GM10266 (cell line): Measurements from ENCODE around the gene SLC25A39.

Source experiments
- DNase-seq: peaks from one replicate; pipeline ENCODE4 v3.0.0; 2012; ENCODE audit errors: extremely low spot score
- TF ChIP-seq, protein P1 (sequence below): IDR thresholded peaks from 2 replicates; pipeline ENCODE4 v1.5.1; 2012; ENCODE audit warnings: mild to moderate bottlenecking, low read depth; ENCODE audit not compliant: control insufficient read depth, insufficient read depth; ENCODE audit errors: missing control alignments

Gene SLC25A39

DNA sequence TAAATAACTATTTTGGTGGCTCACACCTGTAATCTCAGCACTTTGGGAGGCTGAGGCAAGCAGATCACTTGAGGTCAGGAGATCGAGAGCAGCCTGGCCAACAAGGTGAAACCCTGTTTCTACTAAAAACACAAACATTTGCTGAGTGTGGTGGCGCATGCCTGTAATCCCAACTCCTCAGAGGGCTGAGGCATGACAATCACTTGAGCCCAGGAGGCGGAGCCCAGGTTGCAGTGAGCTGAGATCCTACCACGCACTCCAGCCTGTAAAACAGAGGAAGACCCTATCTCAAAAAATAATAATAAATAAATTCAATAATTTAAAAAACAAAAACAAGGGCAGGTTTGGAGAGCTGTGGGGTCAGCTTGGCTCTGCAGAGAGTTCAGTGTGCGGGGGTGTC, 51.0 kb downstream of the SLC25A39 start:
- no peak for DNase-seq
- TF ChIP-seq, protein P1, sequence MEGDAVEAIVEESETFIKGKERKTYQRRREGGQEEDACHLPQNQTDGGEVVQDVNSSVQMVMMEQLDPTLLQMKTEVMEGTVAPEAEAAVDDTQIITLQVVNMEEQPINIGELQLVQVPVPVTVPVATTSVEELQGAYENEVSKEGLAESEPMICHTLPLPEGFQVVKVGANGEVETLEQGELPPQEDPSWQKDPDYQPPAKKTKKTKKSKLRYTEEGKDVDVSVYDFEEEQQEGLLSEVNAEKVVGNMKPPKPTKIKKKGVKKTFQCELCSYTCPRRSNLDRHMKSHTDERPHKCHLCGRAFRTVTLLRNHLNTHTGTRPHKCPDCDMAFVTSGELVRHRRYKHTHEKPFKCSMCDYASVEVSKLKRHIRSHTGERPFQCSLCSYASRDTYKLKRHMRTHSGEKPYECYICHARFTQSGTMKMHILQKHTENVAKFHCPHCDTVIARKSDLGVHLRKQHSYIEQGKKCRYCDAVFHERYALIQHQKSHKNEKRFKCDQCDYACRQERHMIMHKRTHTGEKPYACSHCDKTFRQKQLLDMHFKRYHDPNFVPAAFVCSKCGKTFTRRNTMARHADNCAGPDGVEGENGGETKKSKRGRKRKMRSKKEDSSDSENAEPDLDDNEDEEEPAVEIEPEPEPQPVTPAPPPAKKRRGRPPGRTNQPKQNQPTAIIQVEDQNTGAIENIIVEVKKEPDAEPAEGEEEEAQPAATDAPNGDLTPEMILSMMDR = no peak

GRCh38 chr17:44272954-44273353, 51.7 kb downstream of the SLC25A39 start:
- TF ChIP-seq, protein P1 = no peak
- no peak for DNase-seq

- no peak for DNase-seq
- TF ChIP-seq, protein P1 = no peak
These were observed 52.2 kb downstream of the SLC25A39 start for GRCh38 chr17:44272321-44272951.
